Naive thymus-derived CD4-positive, alpha-beta T cell (primary cell): Measurements from ENCODE around the gene COL23A1. TPM values are rescaled to one million over a fixed set of nuclear protein-coding genes. Genes with fewer than 3 reads are reported as not detected.

Experiments
- ATAC-seq: fragments of 150-1000 bp; cut with Tn5 transposase; 2 replicates; pipeline ENCODE4 v1.10.0; 2021; ENCODE audit warnings: mild to moderate bottlenecking, moderate library complexity
- CTCF ChIA-PET: fragments of 350-600 bp; sonication (Branson Sonifier 250); formaldehyde crosslinking; loops from one replicate; lab custom pipeline; 2021; ENCODE audit warnings: antibody characterized with exemption; lab: Charles Lee
- POLR2A ChIA-PET: fragments of 350-600 bp; sonication (Branson Sonifier 250); formaldehyde crosslinking; loops from one replicate; lab custom pipeline; 2021; ENCODE audit warnings: antibody characterized with exemption, inconsistent platforms; lab: Charles Lee
- DNase-seq, 9 donors: peaks; one replicate each; pipeline versions ENCODE4 v3.0.0 to v3.0.0-alpha.2; 2020 to 2022; ENCODE audit warnings: mixed read lengths in 1 of 9
- H3K27ac ChIP-seq: one replicate; pipeline ENCODE4 v1.7.0; 2013; ENCODE audit warnings: mild to moderate bottlenecking, low read depth, low read length, moderate library complexity
- H3K27me3 ChIP-seq, 2 donors: one replicate each; pipeline ENCODE4 v1.7.0; 2013; ENCODE audit warnings: low read length in 2 of 2, mild to moderate bottlenecking in 2 of 2, moderate library complexity in 2 of 2; ENCODE audit not compliant: control insufficient read depth in 2 of 2, insufficient read depth in 2 of 2
- H3K36me3 ChIP-seq, 3 experiments: 1 replicate in 2 of 3; 2 replicates in 1 of 3; pipeline ENCODE4 v1.7.0; 2013; ENCODE audit warnings: low read length in 3 of 3, mild to moderate bottlenecking in 3 of 3, moderate library complexity in 1 of 3; ENCODE audit not compliant: insufficient read depth in 3 of 3, control insufficient read depth in 2 of 3
- H3K4me1 ChIP-seq, 2 donors: one replicate each; pipeline ENCODE4 v1.7.0; 2013; ENCODE audit warnings: low read length in 2 of 2, mild to moderate bottlenecking in 2 of 2, moderate library complexity in 1 of 2; ENCODE audit not compliant: control insufficient read depth in 2 of 2, insufficient read depth in 2 of 2
- H3K4me3 ChIP-seq: 2 replicates; pipeline ENCODE4 v1.7.0; 2013; ENCODE audit warnings: mild to moderate bottlenecking, low read length
- H3K9me3 ChIP-seq, 3 experiments: 1 replicate in 2 of 3; 2 replicates in 1 of 3; pipeline ENCODE4 v1.7.0; 2013; ENCODE audit warnings: low read length in 3 of 3; ENCODE audit not compliant: control insufficient read depth in 2 of 3
- H3K27ac Mint-ChIP-seq, 9 donors: one replicate each; pipeline ENCODE4 v1.8.0; 2020 to 2022; ENCODE audit warnings: mixed read lengths in 9 of 9, mild to moderate bottlenecking in 8 of 9, moderate library complexity in 5 of 9, inconsistent platforms in 2 of 9
- H3K27me3 Mint-ChIP-seq, 5 donors: one replicate each; pipeline ENCODE4 v1.8.0; 2021 to 2022; ENCODE audit warnings: mixed read lengths in 5 of 5, mild to moderate bottlenecking in 1 of 5
- H3K36me3 Mint-ChIP-seq, 5 donors: one replicate each; pipeline ENCODE4 v1.8.0; 2020 to 2022; ENCODE audit warnings: mixed read lengths in 5 of 5, mild to moderate bottlenecking in 3 of 5, inconsistent platforms in 1 of 5
- H3K4me1 Mint-ChIP-seq, 7 donors: one replicate each; pipeline ENCODE4 v1.8.0; 2020 to 2022; ENCODE audit warnings: mixed read lengths in 7 of 7, mild to moderate bottlenecking in 3 of 7, inconsistent platforms in 1 of 7
- H3K4me3 Mint-ChIP-seq, 10 donors: one replicate each; pipeline ENCODE4 v1.8.0; 2020 to 2022; ENCODE audit warnings: mild to moderate bottlenecking in 10 of 10, mixed read lengths in 10 of 10, moderate library complexity in 6 of 10, inconsistent platforms in 2 of 10
- H3K9me3 Mint-ChIP-seq, 11 donors: one replicate each; pipeline ENCODE4 v1.8.0; 2020 to 2022; ENCODE audit warnings: mixed read lengths in 11 of 11, mild to moderate bottlenecking in 4 of 11, inconsistent platforms in 1 of 11, moderate library complexity in 1 of 11
- intact Hi-C, 2 donors: fragments of 100-400 bp; cut with micrococcal nuclease; formaldehyde crosslinking; loops; one replicate each; pipeline ENCODE4 v1.15.1; 2023
- polyA plus RNA-seq, 2 donors: library from polyadenylated mRNA; unstranded; fragments of 300-500 nt; fragmentation: Illumina TruSeq; gene quantifications; one replicate each; pipeline ENCODE4 v1.2.3, GENCODE V29; 2021
- total RNA-seq, 6 experiments: library from RNA in 5 of 6; stranded (reverse) in 5 of 6; gene quantifications; 1 replicate in 5 of 6; 2 replicates in 1 of 6; pipeline ENCODE4 v1.2.3 and lab custom pipeline; 2021 to 2026

The COL23A1 gene
- total and polyA plus RNA-seq, 7 experiments from 2014 or later: 0.13 to 0.32 (median 0.22) TPM; not detected in 4

GRCh38 chr5:178332210-178332641, 258.0 kb downstream of the COL23A1 start:
- Mint-ChIP-seq H3K27me3 (no peaks in the 10 kb centered on the region), H3K9me3 (peaks cover 0 to 2% (median 0%) of the 10 kb centered on the region in 11 donors), H3K36me3 (no peaks in the 10 kb centered on the region), H3K4me1 (peaks cover 2 to 12% (median 8%) of the 10 kb centered on the region in 7 donors), H3K4me3 (no peak overlapping the region), H3K27ac (no peak overlapping the region)
- no peaks in the 10 kb centered on the region for H3K4me1 ChIP-seq
- no peak for DNase-seq
- ChIA-PET POLR2A (no interaction called here), CTCF (no interaction called here)
- no peaks in the 10 kb centered on the region for H3K9me3 ChIP-seq
- no peak for ATAC-seq
- H3K27ac ChIP-seq: no peak overlapping the region
- intact Hi-C loops: no loop called here
- no peaks in the 10 kb centered on the region for H3K36me3 ChIP-seq
- H3K27me3 ChIP-seq: no peaks in the 10 kb centered on the region
- H3K4me3 ChIP-seq: no peak overlapping the region

- ATAC-seq (no peak), DNase-seq (no peak)
- Histone ChIP-seq H3K9me3 (no peaks in the 10 kb centered on the region), H3K4me1 (no peaks in the 10 kb centered on the region), H3K36me3 (no peaks in the 10 kb centered on the region), H3K4me3 (no peak overlapping the region), H3K27me3 (no peaks in the 10 kb centered on the region), H3K27ac (no peak overlapping the region)
- Mint-ChIP-seq H3K36me3 (no peaks in the 10 kb centered on the region), H3K27ac (no peak overlapping the region), H3K4me1 (peaks cover 2 to 12% (median 8%) of the 10 kb centered on the region in 7 donors), H3K9me3 (peaks cover 0 to 2% (median 0%) of the 10 kb centered on the region in 11 donors), H3K27me3 (no peaks in the 10 kb centered on the region), H3K4me3 (no peak overlapping the region)
- ChIA-PET CTCF (no interaction called here), POLR2A (no interaction called here)
- intact Hi-C loops: no loop called here
Measured at GRCh38 chr5:178331491-178331996, 258.6 kb downstream of the COL23A1 start.

- ChIA-PET CTCF (interaction anchor here (0.5 kb wide), 1 partner anchor 12 kb away, joined by 5 read pairs; no protein-coding TSS in a partner anchor), POLR2A (no interaction called here)
- Histone ChIP-seq H3K4me3 (no peak overlapping the region), H3K27me3 (no peaks in the 10 kb centered on the region), H3K36me3 (no peaks in the 10 kb centered on the region), H3K4me1 (no peaks in the 10 kb centered on the region), H3K9me3 (no peaks in the 10 kb centered on the region), H3K27ac (no peak overlapping the region)
- DNase-seq (peak in 4 of 9 donors; percentile 21 to 37 (median 30)), ATAC-seq (no peak)
- intact Hi-C loops: no loop called here
- no peaks in the 10 kb centered on the region for H3K36me3 Mint-ChIP-seq
- H3K4me3 Mint-ChIP-seq: peak overlapping the region in 1 of 10 donors; percentile 9
- peaks cover 2 to 12% (median 8%) of the 10 kb centered on the region in 7 donors for H3K4me1 Mint-ChIP-seq
- H3K27ac Mint-ChIP-seq: peak overlapping the region in 5 of 9 donors; percentile 64 to 84 (median 78)
- H3K27me3 Mint-ChIP-seq: no peaks in the 10 kb centered on the region
- peaks cover 0 to 2% (median 0%) of the 10 kb centered on the region in 11 donors for H3K9me3 Mint-ChIP-seq
Measured at GRCh38 chr5:178330791-178331404, 259.3 kb downstream of the COL23A1 start.

- H3K9me3 ChIP-seq: no peaks in the 10 kb centered on the region
- H3K36me3 Mint-ChIP-seq: no peaks in the 10 kb centered on the region
- intact Hi-C loops: no loop called here
- H3K4me1 Mint-ChIP-seq: peaks cover 2 to 12% (median 8%) of the 10 kb centered on the region in 7 donors
- H3K9me3 Mint-ChIP-seq: peaks cover 0 to 1% (median 0%) of the 10 kb centered on the region in 11 donors
- H3K27ac Mint-ChIP-seq: no peak overlapping the region
- H3K4me3 Mint-ChIP-seq: no peak overlapping the region
- ATAC-seq (no peak), DNase-seq (no peak)
- H3K27ac ChIP-seq: no peak overlapping the region
- no peaks in the 10 kb centered on the region for H3K36me3 ChIP-seq
- H3K27me3 Mint-ChIP-seq: peaks cover 0 to 7% (median 0%) of the 10 kb centered on the region in 5 donors
- H3K4me1 ChIP-seq: no peaks in the 10 kb centered on the region
- ChIA-PET POLR2A (no interaction called here), CTCF (no interaction called here)
- no peaks in the 10 kb centered on the region for H3K27me3 ChIP-seq
- no peak overlapping the region for H3K4me3 ChIP-seq
Measured at GRCh38 chr5:178328826-178329730, 261.1 kb downstream of the COL23A1 start.

GRCh38 chr5:178327931-178328711, 262.1 kb downstream of the COL23A1 start:
- intact Hi-C loops: no loop called here
- no peak overlapping the region for H3K4me3 ChIP-seq
- Mint-ChIP-seq H3K9me3 (no peaks in the 10 kb centered on the region), H3K36me3 (no peaks in the 10 kb centered on the region), H3K4me3 (peak overlapping the region in 1 of 10 donors; percentile 1), H3K27me3 (peaks cover 0 to 7% (median 0%) of the 10 kb centered on the region in 5 donors), H3K27ac (no peak overlapping the region), H3K4me1 (peaks cover 2 to 12% (median 8%) of the 10 kb centered on the region in 7 donors)
- ATAC-seq (no peak), DNase-seq (no peak)
- H3K27ac ChIP-seq: no peak overlapping the region
- CTCF ChIA-PET: no interaction called here
- POLR2A ChIA-PET: no interaction called here
- no peaks in the 10 kb centered on the region for H3K9me3 ChIP-seq
- no peaks in the 10 kb centered on the region for H3K4me1 ChIP-seq
- H3K36me3 ChIP-seq: no peaks in the 10 kb centered on the region
- H3K27me3 ChIP-seq: no peaks in the 10 kb centered on the region

GRCh38 chr5:178327446-178327845, 262.7 kb downstream of the COL23A1 start:
- no peak overlapping the region for H3K27ac Mint-ChIP-seq
- Histone ChIP-seq H3K4me1 (no peaks in the 10 kb centered on the region), H3K27me3 (no peaks in the 10 kb centered on the region), H3K4me3 (no peak overlapping the region), H3K36me3 (no peaks in the 10 kb centered on the region), H3K9me3 (no peaks in the 10 kb centered on the region), H3K27ac (no peak overlapping the region)
- H3K4me3 Mint-ChIP-seq: no peak overlapping the region
- no peaks in the 10 kb centered on the region for H3K9me3 Mint-ChIP-seq
- no peak for ATAC-seq
- peaks cover 0 to 7% (median 0%) of the 10 kb centered on the region in 5 donors for H3K27me3 Mint-ChIP-seq
- DNase-seq: no peak
- ChIA-PET POLR2A (no interaction called here), CTCF (no interaction called here)
- H3K36me3 Mint-ChIP-seq: no peaks in the 10 kb centered on the region
- H3K4me1 Mint-ChIP-seq: peaks cover 2 to 12% (median 8%) of the 10 kb centered on the region in 7 donors
- intact Hi-C loops: no loop called here
